ENCODE data around the gene KRTAP1-1. TPM values are rescaled to one million over a fixed set of nuclear protein-coding genes. Genes with fewer than 3 reads are reported as not detected.
"Not testable (repeated sequence)": the region's sequence is repeated elsewhere in the genome, so short reads cannot be mapped to it uniquely, and the experiment has no call there.

Gene KRTAP1-1
- total and polyA plus RNA-seq, 2 donors (not counting 1 experiment from before 2014, with no cell fraction given), result 0.64 TPM; not detected in 1

DNA sequence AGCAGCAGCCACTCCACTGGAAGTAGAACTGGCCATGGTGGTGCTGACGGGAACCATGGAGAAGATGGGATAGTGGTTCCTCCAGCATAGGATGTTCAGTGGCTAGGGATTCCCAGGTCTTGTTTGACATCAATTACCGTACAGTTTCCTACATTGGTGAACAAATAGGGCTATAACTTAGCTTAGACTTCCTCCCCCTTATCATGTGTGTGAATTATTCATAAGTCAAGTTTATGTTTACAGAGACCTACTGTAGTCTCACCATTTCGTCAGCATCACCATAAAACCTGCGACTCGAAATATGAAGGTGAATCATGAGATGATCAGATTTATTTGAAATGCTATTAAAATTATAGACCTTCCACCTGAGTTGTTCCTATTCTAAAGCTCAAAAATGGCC lies 17.5 kb upstream of the KRTAP1-1 start:
- no peaks in the 10 kb centered on the region for H4K20me1 ChIP-seq (ENCODE audit: control insufficient read depth, extremely low read depth, insufficient read depth, low read length)
- DNase-seq (ENCODE audit: low read depth in 2 of 2), result peak in 1 of 2 donors; percentile 38
- H3K27ac ChIP-seq (ENCODE audit: insufficient read depth, low read length), result peak overlapping the region; percentile 73
- no peaks in the 10 kb centered on the region for H3K27me3 ChIP-seq (ENCODE audit: control insufficient read depth, insufficient read depth, low read length)
- H3K4me3 ChIP-seq (replicated peaks in 1 of 4; ENCODE audit: control extremely low read depth in 1 of 4, insufficient read depth in 1 of 4, low read depth in 3 of 4, low read length in 4 of 4), result no peak overlapping the region
- H3K9me3 ChIP-seq (ENCODE audit: control insufficient read depth, insufficient read depth, low read depth, low read length), result no peaks in the 10 kb centered on the region
- no peak overlapping the region for H3K4me2 ChIP-seq (ENCODE audit: extremely low read depth, insufficient read depth, low read length)
- no peaks in the 10 kb centered on the region for H3K36me3 ChIP-seq (ENCODE audit: control insufficient read depth, insufficient read depth, low read length)
- H3K4me1 ChIP-seq (ENCODE audit: control insufficient read depth, extremely low read depth, insufficient read depth, low read length), result peaks cover 31% of the 10 kb centered on the region
- TF ChIP-seq EZH2 (IDR thresholded peaks at IDR 0.05; ENCODE audit: low read length, missing control alignments) (no peak), CTCF (conservative IDR thresholded peaks at IDR 0.05 in 1 of 2, IDR thresholded peaks at IDR 0.05 in 1 of 2; ENCODE audit: low read depth in 1 of 2, low read length in 2 of 2) (no peak)
- H3K9ac ChIP-seq (ENCODE audit: insufficient read depth, low read length), result no peak overlapping the region
- H3K79me2 ChIP-seq (ENCODE audit: control insufficient read depth, insufficient read depth, low read length), result no peaks in the 10 kb centered on the region
- H2AFZ ChIP-seq (ENCODE audit: low read length), result no peak overlapping the region

DNA sequence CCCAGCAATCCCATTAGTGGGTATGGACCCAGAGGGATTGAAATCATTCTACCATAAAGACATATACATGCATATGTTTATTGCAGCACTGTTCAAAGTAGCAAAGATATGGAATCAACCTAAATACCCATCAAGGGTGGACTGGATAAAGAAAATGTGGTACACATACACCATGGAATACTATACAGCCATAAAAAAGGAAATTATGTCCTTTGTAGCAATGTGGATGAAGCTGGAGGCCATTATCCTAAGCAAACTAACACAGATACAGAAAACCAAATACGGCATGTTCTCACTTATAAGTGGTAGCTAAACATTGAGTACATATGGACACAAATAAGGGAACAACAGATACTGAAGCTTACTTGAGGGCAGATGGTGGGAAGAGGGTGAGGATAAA lies 16.3 kb upstream of the KRTAP1-1 start:
- DNase-seq (ENCODE audit: low read depth in 2 of 2), result no peak
- Histone ChIP-seq H3K4me1 (ENCODE audit: control insufficient read depth, extremely low read depth, insufficient read depth, low read length) (peaks cover 29% of the 10 kb centered on the region), H3K36me3 (ENCODE audit: control insufficient read depth, insufficient read depth, low read length) (no peaks in the 10 kb centered on the region), H3K9ac (ENCODE audit: insufficient read depth, low read length) (no peak overlapping the region), H3K27me3 (ENCODE audit: control insufficient read depth, insufficient read depth, low read length) (no peaks in the 10 kb centered on the region), H3K4me2 (ENCODE audit: extremely low read depth, insufficient read depth, low read length) (no peak overlapping the region), H3K79me2 (ENCODE audit: control insufficient read depth, insufficient read depth, low read length) (no peaks in the 10 kb centered on the region), H3K4me3 (replicated peaks in 1 of 4; ENCODE audit: control extremely low read depth in 1 of 4, insufficient read depth in 1 of 4, low read depth in 3 of 4, low read length in 4 of 4) (no peak overlapping the region), H3K9me3 (ENCODE audit: control insufficient read depth, insufficient read depth, low read depth, low read length) (no peaks in the 10 kb centered on the region), H2AFZ (ENCODE audit: low read length) (no peak overlapping the region), H3K27ac (ENCODE audit: insufficient read depth, low read length) (no peak overlapping the region), H4K20me1 (ENCODE audit: control insufficient read depth, extremely low read depth, insufficient read depth, low read length) (no peaks in the 10 kb centered on the region)
- TF ChIP-seq EZH2 (IDR thresholded peaks at IDR 0.05; ENCODE audit: low read length, missing control alignments) (no peak), CTCF (conservative IDR thresholded peaks at IDR 0.05 in 1 of 2, IDR thresholded peaks at IDR 0.05 in 1 of 2; ENCODE audit: low read depth in 1 of 2, low read length in 2 of 2) (no peak)

DNA sequence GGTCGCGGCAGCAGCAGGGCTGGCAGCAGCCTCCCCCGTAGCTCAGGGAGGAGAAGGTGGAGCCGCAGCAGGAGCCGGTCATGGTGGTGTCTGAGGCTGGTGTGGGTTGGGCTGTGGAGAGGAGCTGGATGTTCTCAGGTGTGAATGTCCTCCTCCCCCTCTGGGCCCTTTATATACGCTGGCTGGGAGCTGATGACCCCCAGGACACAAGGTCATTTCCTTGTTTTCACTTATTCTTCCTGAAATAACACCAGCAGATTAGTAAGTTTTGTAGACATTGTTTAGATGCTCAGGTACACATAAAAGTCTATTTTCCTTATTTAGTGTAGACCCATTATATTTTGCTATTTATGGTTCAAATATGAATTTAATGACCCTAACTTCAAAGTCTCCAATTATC lies 13.9 kb upstream of the KRTAP1-1 start, which contains the start of gene KRTAP2-2:
Gene KRTAP2-2, minus strand, starts transcription at position 101 of the 400 bp plus-strand sequence. Its CDS starts 19 bp downstream, at position 82.
- H3K4me2 ChIP-seq (ENCODE audit: extremely low read depth, insufficient read depth, low read length); H3K4me3 ChIP-seq (replicated peaks in 1 of 4; ENCODE audit: control extremely low read depth in 1 of 4, insufficient read depth in 1 of 4, low read depth in 3 of 4, low read length in 4 of 4); H3K27ac ChIP-seq (ENCODE audit: insufficient read depth, low read length); H3K36me3 ChIP-seq (ENCODE audit: control insufficient read depth, insufficient read depth, low read length); DNase-seq (ENCODE audit: low read depth in 2 of 2); H2AFZ ChIP-seq (ENCODE audit: low read length); H4K20me1 ChIP-seq (ENCODE audit: control insufficient read depth, extremely low read depth, insufficient read depth, low read length); H3K9me3 ChIP-seq (ENCODE audit: control insufficient read depth, insufficient read depth, low read depth, low read length); H3K27me3 ChIP-seq (ENCODE audit: control insufficient read depth, insufficient read depth, low read length); H3K9ac ChIP-seq (ENCODE audit: insufficient read depth, low read length); H3K79me2 ChIP-seq (ENCODE audit: control insufficient read depth, insufficient read depth, low read length): not testable (repeated sequence)
- peaks cover 15% of the 10 kb centered on the region for H3K4me1 ChIP-seq (ENCODE audit: control insufficient read depth, extremely low read depth, insufficient read depth, low read length)

- not testable (repeated sequence) for H3K27me3 ChIP-seq (ENCODE audit: control insufficient read depth, insufficient read depth, low read length); H3K4me3 ChIP-seq (replicated peaks in 1 of 4; ENCODE audit: control extremely low read depth in 1 of 4, insufficient read depth in 1 of 4, low read depth in 3 of 4, low read length in 4 of 4); H3K36me3 ChIP-seq (ENCODE audit: control insufficient read depth, insufficient read depth, low read length); H2AFZ ChIP-seq (ENCODE audit: low read length); H3K9me3 ChIP-seq (ENCODE audit: control insufficient read depth, insufficient read depth, low read depth, low read length); H3K79me2 ChIP-seq (ENCODE audit: control insufficient read depth, insufficient read depth, low read length); H3K4me2 ChIP-seq (ENCODE audit: extremely low read depth, insufficient read depth, low read length); H3K27ac ChIP-seq (ENCODE audit: insufficient read depth, low read length); H3K9ac ChIP-seq (ENCODE audit: insufficient read depth, low read length); H4K20me1 ChIP-seq (ENCODE audit: control insufficient read depth, extremely low read depth, insufficient read depth, low read length); DNase-seq (ENCODE audit: low read depth in 2 of 2)
- peaks cover 10% of the 10 kb centered on the region for H3K4me1 ChIP-seq (ENCODE audit: control insufficient read depth, extremely low read depth, insufficient read depth, low read length)
Measured at GRCh38 chr17:41054556-41054955, 13.3 kb upstream of the KRTAP1-1 start.
